IPS DF 4.7 (cell line): Measurements from ENCODE around the gene GLI3.

Source experiments
- DNase-seq: peaks from one replicate; pipeline ENCODE4 v3.0.0-alpha.2; 2013; ENCODE audit warnings: low spot score; ENCODE audit errors: extremely low read depth

The GLI3 gene

DNA sequence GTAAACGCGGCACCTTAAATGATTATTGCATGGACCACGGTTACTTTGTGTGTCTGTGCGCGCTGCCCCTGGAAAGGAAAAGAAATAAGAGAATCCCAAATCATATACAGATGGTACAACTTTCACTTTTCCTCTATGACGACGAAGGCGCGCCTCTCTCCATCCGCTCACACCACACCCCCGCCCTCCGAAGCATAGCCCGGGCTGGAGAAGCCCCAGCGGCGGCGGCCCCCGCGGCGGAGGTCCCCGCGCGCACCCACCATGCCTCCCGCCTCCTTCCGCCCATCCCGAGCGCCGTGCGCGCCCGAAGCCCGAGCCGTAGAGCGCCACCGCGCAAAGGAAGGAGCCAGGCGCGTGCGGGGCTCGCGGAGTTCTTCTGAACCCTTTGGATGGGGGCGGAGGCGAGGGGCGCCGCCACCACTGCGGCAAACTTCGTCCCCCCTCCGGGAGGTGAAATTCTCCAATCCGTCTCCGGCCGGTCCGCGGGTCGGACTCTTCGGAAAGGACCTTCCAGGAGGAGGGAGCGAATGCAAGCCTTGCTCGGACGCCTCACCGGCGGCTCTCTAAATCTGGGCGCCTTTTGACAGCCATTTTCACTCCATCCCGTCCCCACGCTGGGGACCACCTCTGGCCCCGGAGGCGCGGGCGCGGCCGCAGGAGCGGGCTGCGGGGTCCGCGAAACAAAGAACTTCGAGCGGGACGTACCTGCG lies 588 bp downstream of the GLI3 start:
- DNase-seq: no peak

DNA sequence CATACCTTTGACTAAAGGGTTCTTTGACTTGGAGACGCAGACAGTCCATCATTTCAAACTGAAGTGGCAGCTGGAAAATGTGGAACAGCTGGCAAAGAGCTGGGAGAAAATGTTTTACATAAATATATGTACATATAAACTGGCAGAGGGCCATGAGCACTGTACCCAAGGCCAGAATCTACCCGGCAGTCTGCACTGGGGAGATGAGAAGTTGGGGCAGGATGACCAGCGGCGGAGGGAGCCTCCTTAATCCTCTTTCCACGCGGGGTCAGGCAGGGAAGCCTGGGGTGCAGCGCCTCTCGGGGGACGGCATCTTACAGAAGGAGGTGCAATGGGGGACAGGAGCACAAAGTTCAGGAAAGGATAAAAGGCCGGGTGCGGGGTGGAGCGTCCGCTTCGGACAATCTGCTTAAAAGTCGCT lies 1.3 kb downstream of the GLI3 start:
- DNase-seq: no peak

DNA sequence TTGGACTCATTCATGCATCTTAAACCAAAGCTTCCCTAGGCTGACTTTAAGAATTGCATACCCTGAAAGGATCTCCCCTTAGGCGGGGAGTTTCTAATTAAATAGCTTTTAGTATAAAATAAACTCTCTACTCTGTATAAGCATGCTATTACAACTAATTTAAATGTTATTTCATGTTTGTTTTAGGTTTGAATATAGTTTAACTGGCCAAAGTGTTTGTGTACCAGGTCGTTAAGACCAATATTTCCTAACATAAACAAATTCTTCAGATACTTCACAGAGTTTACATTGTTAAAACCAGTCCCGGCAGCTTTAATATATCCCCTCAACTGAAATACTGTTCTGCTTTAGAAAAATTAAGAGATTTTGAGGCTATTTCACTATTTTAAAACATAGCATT lies 2.3 kb downstream of the GLI3 start:
- no peak for DNase-seq

DNA sequence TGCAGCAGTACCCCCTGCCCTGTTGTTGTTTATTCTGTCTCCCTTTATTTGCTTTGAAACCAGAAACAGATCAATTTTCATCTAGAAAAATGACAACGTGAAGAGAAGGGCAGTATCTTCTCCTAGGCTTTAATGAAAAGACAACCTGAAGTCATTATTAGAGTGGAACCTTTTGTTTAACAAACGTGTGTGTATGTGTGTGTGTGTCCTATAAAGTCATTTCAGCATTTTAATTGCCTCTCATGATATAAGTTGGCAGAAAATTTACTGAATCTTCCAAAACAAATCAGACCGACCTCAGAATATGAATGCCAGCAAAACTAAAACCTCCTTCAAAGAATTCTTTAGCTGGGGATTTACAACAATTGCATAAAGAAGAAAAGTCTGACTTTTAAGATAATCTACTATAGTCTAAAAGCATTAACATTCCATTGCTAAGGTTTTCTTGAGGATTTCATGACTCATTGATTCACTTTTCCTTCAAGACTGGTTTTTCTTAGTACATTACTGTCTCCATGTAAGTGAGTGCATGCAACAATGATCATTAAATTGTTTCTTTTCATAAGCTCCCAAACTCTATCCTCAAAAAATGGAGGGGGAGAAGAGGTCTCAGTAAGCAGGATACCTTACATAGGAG lies 3.2 kb downstream of the GLI3 start:
- DNase-seq: no peak

DNA sequence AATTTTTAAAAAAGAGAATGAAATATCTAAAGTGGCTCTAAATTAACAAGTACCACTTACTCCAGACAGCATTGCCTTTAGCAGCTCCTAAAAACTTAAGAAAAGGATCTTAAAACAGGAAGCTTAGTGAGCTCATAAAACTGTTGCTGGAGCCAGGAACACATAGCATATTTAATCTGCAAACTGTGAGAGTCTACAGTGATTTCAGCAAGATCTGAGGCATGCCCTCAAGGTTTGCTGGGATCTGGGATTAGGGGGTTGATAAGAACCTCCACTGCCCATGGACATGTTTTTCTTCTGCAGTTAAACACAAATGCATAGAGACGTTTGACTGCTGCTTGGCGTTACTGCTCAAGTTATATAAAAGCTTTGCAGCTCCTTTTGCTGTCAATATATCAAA lies 3.8 kb downstream of the GLI3 start:
- no peak for DNase-seq

DNA sequence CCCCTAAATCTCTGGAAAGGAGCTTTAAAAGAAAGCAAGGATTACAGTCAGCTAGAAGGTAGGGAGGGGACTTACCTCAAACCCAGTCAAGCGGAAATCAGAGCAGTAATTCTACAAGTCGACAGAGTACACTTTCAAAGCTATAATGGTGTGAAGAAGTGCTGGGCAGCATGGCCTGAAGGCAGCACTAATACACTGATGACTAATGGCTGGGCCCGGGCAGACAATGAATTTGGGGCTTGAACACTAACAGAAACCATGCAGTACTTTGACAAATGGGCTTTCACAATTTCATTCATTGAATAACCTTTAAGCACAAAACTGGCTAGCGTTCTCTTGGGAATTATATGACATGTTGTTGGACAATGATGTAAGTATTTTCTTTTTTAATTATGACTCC lies 4.7 kb downstream of the GLI3 start:
- DNase-seq: no peak

DNA sequence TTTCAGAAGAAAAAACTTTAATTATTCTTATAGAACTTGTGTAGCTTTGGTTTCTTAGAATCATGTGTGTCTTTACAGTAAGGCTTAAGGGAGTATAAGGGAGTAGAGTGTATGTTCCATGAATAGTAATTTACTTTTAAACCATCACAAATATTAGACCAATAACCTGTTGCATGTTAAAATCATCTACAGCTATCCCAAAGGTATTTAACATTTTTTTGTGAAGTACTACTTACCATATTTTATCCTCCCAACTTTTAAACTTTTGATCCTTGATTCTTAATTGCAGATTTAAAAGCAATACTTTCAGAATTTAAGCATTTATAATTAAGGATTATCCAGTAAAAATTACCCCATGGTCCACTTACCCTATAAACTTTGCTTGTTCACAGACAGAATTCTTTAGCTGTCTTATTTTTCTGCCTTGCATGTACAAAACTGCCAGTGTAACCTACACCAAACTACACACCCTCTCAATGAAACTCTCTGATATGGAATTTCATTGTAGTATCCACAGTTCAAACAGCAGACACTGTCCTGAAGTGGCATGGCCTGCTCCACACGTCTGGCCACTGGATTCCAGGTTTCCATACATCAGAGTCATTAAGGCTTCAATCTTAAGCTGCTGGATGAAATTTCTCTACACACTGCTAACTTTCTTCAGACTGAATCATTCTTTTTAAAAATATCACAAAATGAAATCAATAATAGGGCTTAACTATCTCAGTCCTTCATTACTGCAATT lies 5.8 kb downstream of the GLI3 start:
- no peak for DNase-seq

DNA sequence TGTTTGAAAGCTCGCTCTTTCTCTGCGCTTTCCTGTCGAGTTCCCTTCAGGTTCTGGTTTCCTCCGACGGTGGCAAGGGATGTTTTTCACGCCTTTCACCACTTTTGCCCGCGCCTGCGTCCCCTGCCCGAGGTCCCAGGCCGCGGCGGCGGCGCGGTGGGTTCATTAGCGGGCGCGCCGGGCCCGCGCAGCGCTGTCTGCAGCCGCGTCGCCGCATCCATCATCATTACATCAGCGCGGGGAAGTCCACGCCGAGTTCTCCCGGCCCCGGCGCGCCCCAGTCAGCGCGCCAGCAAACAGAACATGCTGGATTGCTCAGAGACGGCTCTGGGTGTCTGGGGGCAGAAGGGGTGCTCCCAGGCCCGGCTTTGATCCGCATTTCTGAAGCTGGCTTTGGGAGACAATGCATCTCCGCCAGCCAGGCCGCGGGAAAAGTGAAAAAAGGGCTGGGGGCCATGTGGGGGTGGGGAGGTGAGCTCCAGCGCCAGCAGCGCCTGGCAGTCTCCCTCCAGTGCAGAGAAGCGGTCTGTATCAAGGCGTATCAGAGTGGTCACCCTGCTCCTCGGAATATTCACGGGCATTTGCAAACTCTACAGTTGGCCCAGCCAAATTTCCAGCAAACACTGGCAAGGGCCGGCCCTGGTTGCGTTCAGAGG lies 8.9 kb downstream of the GLI3 start:
- DNase-seq: no peak

DNA sequence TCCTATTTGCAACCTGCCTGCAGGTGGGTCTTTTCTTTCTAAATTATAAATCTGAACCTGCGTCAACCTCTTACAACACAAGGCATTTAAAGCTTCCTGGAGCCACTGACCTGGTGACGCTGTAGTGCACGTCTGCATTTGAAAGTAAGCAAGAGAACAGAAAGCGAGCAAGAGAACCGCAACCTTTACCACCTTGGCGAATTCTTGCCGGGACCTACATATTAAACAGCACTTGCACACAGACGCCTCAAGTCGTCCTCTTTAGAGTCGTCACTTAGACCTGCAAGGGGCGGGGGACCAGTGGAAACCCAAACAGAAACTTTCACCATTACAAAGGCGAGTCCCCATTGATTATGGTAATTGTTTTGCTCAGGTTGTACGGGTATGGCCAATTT lies 9.5 kb downstream of the GLI3 start:
- DNase-seq: no peak

DNA sequence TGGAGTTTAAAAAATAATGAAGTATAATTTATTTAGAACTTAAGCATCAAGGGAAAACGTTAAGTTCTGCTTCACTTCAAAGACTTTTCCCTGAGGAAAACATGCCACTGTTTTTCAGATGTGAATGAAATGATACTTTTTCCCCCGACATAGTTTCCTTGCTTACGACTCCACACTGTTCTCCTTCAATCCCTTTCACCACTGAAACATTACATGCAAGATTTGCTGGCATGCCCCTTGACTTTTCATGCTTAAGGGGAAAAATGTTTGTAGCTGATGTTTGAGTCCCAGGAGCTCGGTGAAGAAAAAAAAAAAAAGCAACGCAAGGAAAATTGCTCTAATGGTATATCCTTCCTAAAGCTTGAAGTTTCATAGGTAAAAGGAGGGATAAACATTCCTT lies 10.0 kb downstream of the GLI3 start:
- DNase-seq: no peak

DNA sequence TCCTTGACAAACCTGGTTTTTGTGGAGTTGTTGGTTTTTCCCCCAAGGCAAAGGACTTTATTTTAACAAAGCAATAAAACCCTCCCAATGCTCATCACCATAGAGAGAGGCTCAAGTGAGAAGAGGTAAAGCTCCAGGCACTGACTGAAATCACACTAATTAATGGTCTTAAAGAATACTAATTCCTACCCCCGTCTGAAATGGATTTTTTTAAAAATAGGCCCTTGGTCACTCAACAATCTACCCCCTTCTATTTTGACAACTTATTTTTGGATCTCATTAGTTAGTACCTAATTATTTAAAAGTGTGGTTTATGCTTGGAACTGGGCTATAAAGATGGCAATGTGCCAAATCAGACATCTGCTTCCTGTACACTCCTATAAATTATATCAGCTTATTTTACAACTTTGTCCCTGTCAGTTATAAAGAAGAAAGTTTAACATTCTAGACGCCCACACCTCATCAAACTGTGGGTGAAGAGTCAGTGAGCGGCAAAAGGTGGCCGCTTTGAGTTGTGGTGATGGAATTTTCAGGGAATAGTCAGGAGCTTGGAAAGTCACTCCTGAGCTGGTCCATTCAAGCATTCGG lies 10.6 kb downstream of the GLI3 start:
- DNase-seq: no peak

DNA sequence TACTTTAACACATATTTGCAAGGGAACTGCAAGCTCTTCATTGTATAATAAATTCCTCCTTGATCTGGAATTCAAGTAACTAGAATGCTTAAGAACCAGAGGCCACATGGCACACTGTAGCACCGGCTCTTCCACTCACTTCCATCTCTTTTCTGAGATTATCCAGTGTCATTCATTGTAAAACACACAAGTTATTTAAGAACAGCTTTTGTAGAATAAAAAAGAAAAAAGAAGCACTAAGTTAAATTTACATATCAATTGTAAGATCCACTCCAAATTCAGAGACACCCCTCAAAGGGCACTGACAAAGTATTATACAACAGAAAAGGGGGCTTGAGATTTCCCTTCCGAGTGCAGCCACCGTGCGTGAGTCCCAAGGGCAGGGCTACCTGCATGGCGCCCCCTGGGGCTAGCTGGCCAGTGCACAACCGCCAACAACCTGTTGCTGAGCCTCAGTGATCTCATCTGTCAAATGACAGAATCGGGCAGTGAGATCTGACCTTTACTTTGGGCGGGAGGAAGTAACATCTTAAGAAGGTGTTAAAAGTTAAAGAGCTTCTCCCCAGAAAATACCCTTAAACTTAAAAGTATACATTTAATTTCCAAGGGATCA lies 12.5 kb downstream of the GLI3 start:
- DNase-seq: no peak

DNA sequence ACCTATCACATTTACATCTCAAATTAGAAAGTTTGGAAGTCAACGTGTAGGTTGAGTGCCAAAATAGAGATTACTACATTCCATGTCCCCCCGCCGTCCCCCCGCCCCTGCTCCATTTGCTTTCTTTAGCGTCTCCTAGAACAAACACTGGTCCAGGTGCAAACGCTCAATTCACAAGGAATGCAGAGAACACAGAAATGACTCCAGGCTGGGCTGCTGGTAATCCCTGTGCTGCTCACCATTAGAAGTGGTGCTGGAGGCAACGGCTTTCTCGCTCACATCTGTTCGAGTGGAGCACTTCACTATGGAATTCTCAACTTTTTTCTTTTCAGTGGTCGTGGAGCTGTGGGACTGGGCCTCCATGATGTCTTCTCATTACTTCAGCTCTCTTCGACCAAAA lies 14.1 kb downstream of the GLI3 start:
- no peak for DNase-seq

DNA sequence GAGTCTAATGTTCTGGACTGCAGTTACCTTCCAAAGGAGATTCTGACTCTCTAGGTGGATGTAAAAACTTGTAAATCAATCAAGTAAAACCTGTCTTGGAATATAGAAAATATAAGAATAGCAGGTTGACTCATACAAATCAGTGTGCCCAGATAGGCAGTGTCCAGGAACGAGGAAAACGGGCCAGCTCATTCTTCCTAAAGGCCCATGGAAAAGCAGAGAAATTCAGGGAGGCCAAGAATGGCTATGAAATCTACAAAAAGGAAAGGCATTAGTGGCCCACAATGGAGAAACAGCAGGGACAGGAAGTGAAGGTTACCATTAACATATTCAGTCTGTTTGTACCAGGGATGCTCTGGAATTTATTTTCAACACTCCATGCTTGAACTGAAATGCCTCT lies 14.9 kb downstream of the GLI3 start:
- no peak for DNase-seq

DNA sequence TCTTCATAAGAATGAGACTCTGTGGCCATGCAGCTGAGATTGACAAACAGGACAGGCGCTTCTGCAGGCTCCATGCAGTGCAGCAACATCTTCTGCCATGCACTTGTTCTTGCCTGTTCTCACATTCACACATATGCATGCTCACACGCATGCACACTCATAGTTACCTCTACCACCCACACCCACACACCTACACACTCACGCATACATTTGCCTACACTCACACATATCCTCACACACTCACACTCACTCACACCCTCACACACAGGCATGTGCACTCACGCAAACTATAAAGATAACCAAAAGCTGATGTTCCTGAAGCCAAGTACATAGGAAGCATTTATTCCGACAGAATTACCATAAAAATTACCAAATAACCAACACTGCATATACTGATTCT lies 15.7 kb downstream of the GLI3 start:
- no peak for DNase-seq

DNA sequence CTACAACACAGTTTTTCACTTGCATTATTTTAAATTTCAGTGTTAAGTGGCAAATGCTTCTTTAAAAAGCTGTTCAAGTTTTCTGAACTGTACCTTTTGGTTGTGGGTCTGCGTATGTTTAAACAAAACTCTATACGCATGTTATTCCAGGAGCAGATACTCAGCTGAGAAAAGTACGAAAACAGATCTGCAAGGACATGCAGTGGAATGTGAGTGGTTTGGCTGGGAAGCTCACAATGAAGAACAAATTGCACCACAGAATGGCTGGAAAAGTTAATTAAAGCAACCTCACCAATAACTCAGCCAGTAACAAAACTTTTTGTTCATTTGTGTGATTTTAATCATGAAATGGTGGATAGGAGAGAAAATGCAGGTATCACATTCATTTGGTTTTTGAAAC lies 17.6 kb downstream of the GLI3 start:
- DNase-seq: no peak

DNA sequence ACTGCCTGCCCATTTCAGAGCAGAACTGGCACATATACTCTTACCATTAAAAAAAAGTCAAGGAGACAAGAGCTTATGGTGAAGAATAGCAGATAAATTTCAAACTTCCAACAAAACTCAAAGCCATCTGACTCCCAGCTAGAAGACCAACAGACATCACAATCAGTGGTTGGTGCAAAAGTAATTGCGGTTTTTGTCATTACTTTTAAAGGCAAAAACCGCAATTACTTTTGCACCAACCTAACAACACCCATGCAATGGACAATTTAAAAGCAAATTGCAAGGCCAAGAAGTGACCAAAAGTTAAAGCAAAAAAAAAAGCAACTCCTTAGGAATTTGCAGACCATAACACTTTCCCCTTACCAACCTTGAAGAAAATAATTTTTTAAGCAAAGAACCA lies 18.8 kb downstream of the GLI3 start:
- no peak for DNase-seq

DNA sequence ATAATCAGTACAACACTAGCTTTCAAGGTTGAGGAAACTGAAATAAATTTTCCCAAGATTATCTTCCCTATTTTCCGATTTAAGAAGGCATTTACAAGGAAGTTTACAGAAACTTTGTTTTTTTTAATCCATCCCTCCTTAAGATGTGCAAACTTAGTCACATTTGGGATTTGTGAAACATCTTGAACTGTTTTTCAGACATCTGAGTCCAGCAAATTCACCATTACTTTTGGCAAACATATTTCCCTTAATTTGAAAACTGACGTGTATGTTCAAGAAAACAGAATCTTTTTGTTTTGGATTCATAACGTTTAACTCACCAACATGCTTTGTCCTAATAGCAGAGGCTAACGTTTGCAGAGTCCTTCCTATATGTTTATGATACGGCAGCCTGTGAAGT lies 19.5 kb downstream of the GLI3 start:
- no peak for DNase-seq

DNA sequence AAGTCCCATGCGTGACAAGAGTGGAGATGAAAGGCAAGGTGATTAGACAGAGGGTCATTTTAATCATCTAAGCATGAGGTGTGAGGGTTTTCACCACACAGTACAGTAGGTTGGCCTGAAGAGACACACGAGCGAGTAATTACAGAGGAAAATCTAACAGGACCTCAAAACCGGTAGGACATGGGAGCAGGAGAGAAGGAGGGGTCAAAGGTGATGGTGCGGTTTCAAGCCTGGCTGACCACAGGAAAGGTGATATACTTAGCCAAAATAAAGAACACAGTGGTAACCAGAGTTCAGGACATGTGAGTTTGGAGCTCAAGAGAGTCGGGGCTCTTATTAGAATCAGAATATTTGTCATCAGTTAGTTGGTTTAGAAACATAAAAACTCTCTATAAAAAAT lies 20.0 kb downstream of the GLI3 start:
- no peak for DNase-seq

DNA sequence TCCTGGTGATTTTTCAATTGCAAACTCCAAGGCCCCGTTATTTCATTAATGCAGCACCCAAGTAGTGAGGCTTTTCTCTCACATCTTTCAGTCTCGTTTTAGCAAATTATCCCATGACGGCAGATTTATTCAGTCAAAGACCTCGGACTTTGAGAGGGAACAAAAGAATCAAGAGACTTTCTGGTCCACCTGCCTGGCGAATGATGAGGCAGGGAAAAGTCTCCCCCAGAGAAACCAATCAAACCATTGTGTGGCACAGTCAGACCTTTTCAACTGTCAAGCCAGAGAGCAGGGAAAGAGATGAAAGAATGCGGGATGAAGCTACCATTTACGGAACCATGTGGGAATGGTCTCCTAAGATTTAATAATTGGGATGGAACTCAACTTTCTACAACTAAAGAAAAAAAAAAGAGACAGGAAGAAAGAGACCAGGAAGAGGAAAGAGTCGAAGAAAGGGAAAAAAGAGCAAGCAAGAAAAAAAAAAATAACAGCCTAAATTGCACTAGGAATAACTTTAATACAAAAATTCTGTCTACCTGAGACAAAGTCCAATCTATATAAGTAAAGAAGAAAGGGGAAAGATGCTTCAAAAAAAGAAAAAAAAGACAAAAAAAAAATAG lies 22.8 kb downstream of the GLI3 start:
- DNase-seq: no peak

DNA sequence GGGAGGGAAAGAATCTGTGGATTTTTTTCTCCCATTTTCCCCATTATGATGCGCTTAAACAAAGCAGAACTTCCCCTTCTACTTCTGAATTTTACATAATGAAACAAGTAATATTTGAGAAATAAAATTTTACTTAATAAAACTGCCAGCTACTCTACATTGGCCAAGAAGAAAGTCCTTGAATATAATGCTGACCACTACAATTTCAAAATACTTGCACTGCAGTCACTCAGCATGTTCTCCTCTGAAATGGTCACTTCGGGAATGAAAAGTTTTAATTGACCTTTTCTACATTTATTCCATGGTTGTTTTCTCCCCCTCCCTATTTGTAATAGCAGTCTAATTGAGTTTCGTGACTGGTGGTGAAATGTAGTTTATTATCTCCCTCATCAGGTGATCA lies 23.9 kb downstream of the GLI3 start:
- no peak for DNase-seq
